ENCODE results near the gene CAMTA1.

The CAMTA1 gene

GRCh38 chr1:7579831-7580804, 794.9 kb downstream of the CAMTA1 start:
- no peak for ATAC-seq
- no peaks in the 10 kb centered on the region for H3K4me1 Mint-ChIP-seq
- no peak overlapping the region for H3K27ac Mint-ChIP-seq
- no peaks in the 10 kb centered on the region for H3K9me3 Mint-ChIP-seq
- no peak overlapping the region for H3K4me3 Mint-ChIP-seq
- no peaks in the 10 kb centered on the region for H3K36me3 Mint-ChIP-seq
- H3K27me3 Mint-ChIP-seq, result peaks cover 12% of the 10 kb centered on the region

DNA sequence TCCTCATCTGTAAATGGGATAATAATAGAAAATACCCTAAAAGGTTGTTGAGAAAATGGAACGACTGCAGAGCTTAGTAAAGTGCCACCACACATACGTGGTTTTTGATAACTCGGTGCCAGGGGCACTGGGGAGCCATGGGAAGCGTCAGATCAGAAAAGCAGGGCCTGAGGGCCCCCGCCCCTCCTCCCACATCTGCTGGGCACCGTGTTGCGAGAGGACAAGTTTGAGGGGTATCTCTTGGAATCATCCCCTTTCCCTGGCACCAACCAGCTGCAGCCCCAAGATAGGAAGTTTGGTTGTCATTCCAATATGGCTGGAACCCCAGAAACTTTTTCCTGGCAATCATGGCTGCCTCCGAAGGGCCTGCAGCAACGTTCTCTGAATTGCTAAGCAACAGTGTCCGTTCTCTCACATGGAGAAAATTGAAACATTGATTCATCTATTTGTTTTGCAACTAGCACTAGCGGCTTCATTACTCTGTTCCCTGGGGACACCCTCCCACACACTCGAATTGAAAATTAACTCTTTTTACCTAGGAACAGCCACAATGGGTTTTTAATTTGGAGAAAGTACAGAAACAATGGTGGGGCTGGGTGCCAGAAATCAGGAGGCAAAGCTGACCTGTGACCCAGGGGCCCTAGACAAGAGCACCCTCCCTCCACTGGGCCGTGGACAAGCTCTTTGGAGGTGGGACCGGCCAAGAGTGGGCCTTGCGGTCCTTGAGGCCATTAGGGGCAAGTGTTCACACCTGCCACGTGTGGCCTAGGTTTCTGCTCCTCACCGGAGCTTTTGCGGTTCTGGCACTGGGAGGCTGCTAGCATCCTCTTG, 795.9 kb downstream of the CAMTA1 start:
- Mint-ChIP-seq H3K9me3 (no peaks in the 10 kb centered on the region), H3K4me3 (no peak overlapping the region), H3K27ac (no peak overlapping the region), H3K36me3 (no peaks in the 10 kb centered on the region), H3K27me3 (peaks cover 12% of the 10 kb centered on the region), H3K4me1 (no peaks in the 10 kb centered on the region)
- ATAC-seq, result no peak

- Mint-ChIP-seq H3K27ac (no peak overlapping the region), H3K27me3 (peaks cover 5% of the 10 kb centered on the region), H3K4me1 (no peaks in the 10 kb centered on the region), H3K9me3 (no peaks in the 10 kb centered on the region), H3K36me3 (no peaks in the 10 kb centered on the region), H3K4me3 (no peak overlapping the region)
- no peak for ATAC-seq
Observed at GRCh38 chr1:7581754-7582459, 796.7 kb downstream of the CAMTA1 start.

DNA sequence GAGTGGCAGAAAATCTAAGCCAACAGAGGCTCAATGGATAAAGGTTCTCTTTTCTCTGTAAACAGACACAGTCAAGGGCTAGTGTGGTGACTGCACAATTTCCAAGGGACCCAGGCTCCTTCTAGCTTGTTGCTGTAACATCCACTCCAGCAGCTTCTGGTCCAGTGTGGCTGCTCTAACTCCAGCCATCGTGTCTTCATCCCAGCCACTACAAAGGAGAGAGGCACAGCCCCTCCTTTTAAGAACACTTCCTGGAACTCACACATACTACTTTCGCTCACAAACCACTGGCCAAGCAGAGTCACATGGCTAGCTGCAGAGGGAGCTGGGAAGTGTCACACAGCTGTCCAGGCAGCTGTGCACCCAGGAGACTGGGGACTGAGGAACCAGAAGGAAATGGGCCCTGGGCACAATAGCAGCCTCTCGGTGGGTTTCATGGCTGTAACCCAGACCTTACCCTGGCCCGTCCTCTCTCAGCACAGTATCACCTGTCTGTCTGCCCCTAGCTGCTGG, 797.3 kb downstream of the CAMTA1 start:
- no peak overlapping the region for H3K4me3 Mint-ChIP-seq
- H3K27ac Mint-ChIP-seq, result no peak overlapping the region
- no peaks in the 10 kb centered on the region for H3K9me3 Mint-ChIP-seq
- ATAC-seq, result no peak
- H3K27me3 Mint-ChIP-seq, result no peaks in the 10 kb centered on the region
- H3K36me3 Mint-ChIP-seq, result no peaks in the 10 kb centered on the region
- no peaks in the 10 kb centered on the region for H3K4me1 Mint-ChIP-seq

DNA sequence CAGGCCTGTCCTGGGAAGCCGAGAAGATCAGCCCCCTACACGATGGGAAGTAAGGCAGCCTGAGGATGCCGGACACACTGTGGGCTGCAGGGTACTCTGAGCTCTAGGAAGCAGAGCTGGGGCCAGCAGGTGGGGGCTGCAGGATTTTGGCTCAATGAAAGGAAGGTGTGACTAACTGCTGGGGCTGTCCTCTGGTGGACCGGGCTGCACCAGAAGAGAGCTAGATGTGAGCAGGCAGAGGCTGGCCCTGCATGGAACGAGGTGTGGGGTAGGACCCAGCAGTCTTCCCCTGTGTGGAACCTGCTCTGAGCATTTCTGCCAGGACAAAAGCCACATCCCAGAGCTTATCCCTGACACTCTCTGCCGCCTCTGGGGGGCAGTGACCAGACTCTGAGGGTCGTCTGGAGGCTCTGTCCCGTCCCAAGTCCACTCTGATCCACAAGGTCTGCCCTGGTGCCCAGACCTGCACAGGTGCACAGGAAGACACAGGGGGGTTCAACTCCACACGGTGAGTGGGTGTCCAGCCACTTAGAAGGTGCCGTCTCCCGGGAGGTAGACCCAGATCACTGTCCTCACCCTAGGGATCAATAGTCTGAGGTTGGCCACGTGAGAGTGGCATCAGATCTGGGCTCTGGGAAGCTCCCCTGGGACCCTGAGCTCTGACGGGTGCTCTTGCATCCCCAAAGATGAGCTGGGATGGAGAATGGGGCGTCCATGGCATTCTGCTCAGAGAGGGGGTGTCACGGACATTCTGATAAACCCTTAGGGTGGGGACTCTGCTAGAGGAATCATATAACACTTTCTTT, 798.2 kb downstream of the CAMTA1 start:
- Mint-ChIP-seq H3K4me1 (no peaks in the 10 kb centered on the region), H3K36me3 (no peaks in the 10 kb centered on the region), H3K27ac (no peak overlapping the region), H3K9me3 (no peaks in the 10 kb centered on the region), H3K27me3 (no peaks in the 10 kb centered on the region), H3K4me3 (no peak overlapping the region)
- no peak for ATAC-seq

GRCh38 chr1:7584157-7584556, 798.9 kb downstream of the CAMTA1 start:
- Mint-ChIP-seq H3K9me3 (no peaks in the 10 kb centered on the region), H3K27me3 (no peaks in the 10 kb centered on the region), H3K36me3 (no peaks in the 10 kb centered on the region), H3K4me1 (no peaks in the 10 kb centered on the region), H3K4me3 (no peak overlapping the region), H3K27ac (no peak overlapping the region)
- ATAC-seq, result no peak

- Mint-ChIP-seq H3K4me1 (no peaks in the 10 kb centered on the region), H3K4me3 (no peak overlapping the region), H3K9me3 (no peaks in the 10 kb centered on the region), H3K27me3 (no peaks in the 10 kb centered on the region), H3K27ac (no peak overlapping the region), H3K36me3 (no peaks in the 10 kb centered on the region)
- no peak for ATAC-seq
Observed at GRCh38 chr1:7584643-7585042, 799.4 kb downstream of the CAMTA1 start.

DNA sequence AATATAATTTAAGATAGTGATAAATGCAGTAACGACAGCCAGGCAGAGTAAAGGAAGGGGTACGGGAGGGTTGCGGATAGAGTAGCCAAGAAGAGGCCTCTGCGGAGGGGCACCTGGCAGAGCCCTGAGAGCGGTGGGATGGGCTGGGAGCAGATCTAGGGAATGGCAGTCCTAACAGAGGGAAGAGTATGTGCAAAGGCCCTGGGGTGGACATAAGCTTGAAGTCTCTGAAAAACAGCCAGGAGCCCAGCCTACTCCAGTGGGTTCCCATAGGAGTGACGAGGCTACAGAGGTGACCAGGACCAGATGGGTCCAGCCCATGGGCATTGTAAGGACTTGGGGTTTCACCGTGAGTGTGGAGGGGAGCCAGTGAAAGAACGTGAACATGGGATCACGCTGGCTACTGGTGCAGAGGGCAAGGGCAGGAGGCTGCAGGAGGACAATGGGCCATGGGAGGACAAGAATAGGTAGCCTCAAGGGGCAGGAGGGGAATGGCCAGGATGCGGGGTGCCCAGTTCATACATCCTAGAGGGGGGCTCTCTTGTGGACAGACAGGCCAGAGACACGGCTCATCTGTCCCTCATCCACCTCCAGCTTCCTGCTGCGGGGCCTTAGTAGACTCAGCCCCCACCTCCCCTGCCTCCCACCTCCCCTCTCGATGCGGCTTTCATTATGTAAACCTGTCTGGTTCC, 800.1 kb downstream of the CAMTA1 start:
- H3K9me3 Mint-ChIP-seq, result no peaks in the 10 kb centered on the region
- no peak for ATAC-seq
- H3K27ac Mint-ChIP-seq, result no peak overlapping the region
- no peak overlapping the region for H3K4me3 Mint-ChIP-seq
- H3K36me3 Mint-ChIP-seq, result no peaks in the 10 kb centered on the region
- no peaks in the 10 kb centered on the region for H3K27me3 Mint-ChIP-seq
- no peaks in the 10 kb centered on the region for H3K4me1 Mint-ChIP-seq

DNA sequence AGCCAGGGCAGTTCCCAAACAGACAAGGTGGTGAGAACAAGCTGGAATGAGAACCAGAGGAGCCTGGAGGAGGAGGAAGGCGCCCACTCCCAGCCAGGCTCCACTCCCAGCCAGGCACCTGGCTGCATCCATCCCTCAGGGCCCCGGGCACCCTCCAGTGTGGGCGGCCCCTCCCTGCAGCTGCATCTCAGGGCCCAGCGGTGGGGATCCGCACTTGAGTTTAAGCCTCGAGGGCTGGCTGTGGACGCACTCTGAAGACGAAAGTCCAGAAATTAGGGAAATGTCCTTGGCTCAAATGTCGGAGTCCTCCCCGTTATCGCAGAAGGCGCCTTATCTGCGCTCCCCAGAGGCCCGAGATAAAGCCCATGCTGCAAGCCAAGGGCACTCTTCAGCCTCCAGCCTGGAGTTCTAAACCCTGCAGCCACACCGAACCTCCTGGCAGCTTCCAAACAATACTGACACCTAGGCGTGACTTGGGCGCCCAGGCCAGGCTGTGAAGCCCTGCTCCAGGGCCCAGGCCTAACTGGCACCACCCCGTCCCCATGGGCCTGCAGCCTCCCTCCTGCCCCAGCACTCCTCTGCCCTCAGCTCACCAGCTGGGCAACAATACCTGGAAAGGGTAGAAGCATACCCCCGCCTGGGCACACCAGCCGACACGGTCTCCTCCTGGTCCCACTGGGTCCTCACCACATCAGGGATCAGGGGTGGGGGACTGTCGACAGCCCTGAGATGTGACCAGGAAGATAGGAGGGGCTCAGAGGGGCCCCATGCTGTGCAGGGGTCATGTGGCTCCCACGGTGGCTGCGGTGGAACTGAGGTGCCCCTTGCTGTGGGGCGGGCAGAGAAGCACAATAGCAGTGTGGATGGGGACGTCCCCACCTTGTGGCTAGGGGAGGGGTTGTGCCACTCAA, 801.0 kb downstream of the CAMTA1 start:
- Mint-ChIP-seq H3K36me3 (no peaks in the 10 kb centered on the region), H3K27ac (no peak overlapping the region), H3K4me3 (no peak overlapping the region), H3K27me3 (no peaks in the 10 kb centered on the region), H3K4me1 (no peaks in the 10 kb centered on the region), H3K9me3 (no peaks in the 10 kb centered on the region)
- peak; percentile 9 for ATAC-seq

DNA sequence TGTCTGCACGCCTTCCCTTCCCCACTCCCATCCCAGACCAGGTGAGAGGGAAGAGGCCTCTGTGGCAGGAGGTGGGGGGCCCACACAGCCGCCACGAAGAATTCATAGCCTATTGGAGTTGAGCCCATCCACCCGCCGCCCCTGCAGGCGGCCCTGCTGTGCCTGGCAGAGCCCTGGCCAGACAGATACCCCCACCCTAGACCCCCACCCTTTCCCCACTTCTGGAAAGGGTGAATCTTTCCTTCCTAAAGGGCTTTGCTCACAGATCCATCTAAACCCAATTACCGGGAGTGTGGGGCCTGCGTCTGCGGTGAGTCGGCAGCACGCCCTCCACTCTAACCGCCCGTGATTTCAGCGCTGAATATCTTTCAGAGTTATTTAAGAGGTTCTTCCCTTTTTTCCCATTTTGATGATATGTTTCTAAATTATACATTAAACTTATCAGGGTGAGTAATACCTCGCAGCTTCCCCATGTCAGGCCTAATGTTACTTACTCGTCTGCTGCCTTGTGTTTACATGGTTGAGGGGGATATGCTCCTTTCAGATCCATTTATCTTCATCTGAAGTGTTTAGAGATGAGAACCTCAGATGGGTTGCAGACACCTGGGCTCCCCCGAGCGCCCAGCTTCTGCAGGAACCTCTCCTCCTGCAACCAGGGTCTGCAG, 802.0 kb downstream of the CAMTA1 start:
- Mint-ChIP-seq H3K27ac (no peak overlapping the region), H3K9me3 (no peaks in the 10 kb centered on the region), H3K27me3 (peaks cover 4% of the 10 kb centered on the region), H3K4me3 (no peak overlapping the region), H3K4me1 (no peaks in the 10 kb centered on the region), H3K36me3 (no peaks in the 10 kb centered on the region)
- no peak for ATAC-seq

- H3K9me3 Mint-ChIP-seq, result no peaks in the 10 kb centered on the region
- peaks cover 8% of the 10 kb centered on the region for H3K27me3 Mint-ChIP-seq
- no peaks in the 10 kb centered on the region for H3K36me3 Mint-ChIP-seq
- peak; percentile 35 for ATAC-seq
- no peak overlapping the region for H3K4me3 Mint-ChIP-seq
- no peaks in the 10 kb centered on the region for H3K4me1 Mint-ChIP-seq
- H3K27ac Mint-ChIP-seq, result no peak overlapping the region
Observed at GRCh38 chr1:7587773-7588456, 802.7 kb downstream of the CAMTA1 start.

GRCh38 chr1:7588457-7588827, 803.2 kb downstream of the CAMTA1 start:
- Mint-ChIP-seq H3K4me3 (no peak overlapping the region), H3K27me3 (peaks cover 8% of the 10 kb centered on the region), H3K4me1 (no peaks in the 10 kb centered on the region), H3K27ac (no peak overlapping the region), H3K36me3 (no peaks in the 10 kb centered on the region), H3K9me3 (no peaks in the 10 kb centered on the region)
- ATAC-seq, result no peak
